Osteocyte (in vitro differentiated cells): ENCODE data around the gene METTL1. TPM values are rescaled to one million over a fixed set of nuclear protein-coding genes. Genes with fewer than 3 reads are reported as not detected.

Source experiments
- DNase-seq: peaks from one replicate; pipeline ENCODE4 v3.0.0; 2021; ENCODE audit warnings: mixed read lengths; ENCODE audit not compliant: unreplicated experiment; ENCODE audit errors: extremely low spot score
- H3K27ac Mint-ChIP-seq: one replicate; pipeline ENCODE4 v1.8.0; 2021; ENCODE audit warnings: mild to moderate bottlenecking, mixed read lengths; ENCODE audit not compliant: unreplicated experiment
- H3K27me3 Mint-ChIP-seq: one replicate; pipeline ENCODE4 v1.8.0; 2021; ENCODE audit warnings: mixed read lengths; ENCODE audit not compliant: unreplicated experiment
- H3K36me3 Mint-ChIP-seq: one replicate; pipeline ENCODE4 v1.8.0; 2021; ENCODE audit warnings: mixed read lengths; ENCODE audit not compliant: unreplicated experiment
- H3K4me1 Mint-ChIP-seq: one replicate; pipeline ENCODE4 v1.8.0; 2021; ENCODE audit warnings: mixed read lengths; ENCODE audit not compliant: unreplicated experiment
- H3K4me3 Mint-ChIP-seq: one replicate; pipeline ENCODE4 v1.8.0; 2021; ENCODE audit warnings: mild to moderate bottlenecking, moderate library complexity, mixed read lengths; ENCODE audit not compliant: unreplicated experiment
- H3K9me3 Mint-ChIP-seq: one replicate; pipeline ENCODE4 v1.8.0; 2021; ENCODE audit warnings: mixed read lengths; ENCODE audit not compliant: unreplicated experiment
- total RNA-seq: library from RNA; stranded (reverse); gene quantifications from 2 replicates; pipeline ENCODE4 v1.2.1, GENCODE V29; 2021
- TF ChIP-seq, protein P1 (sequence below): fragments of 200-600 bp; sonication (generic); IDR thresholded peaks from 2 replicates; pipeline ENCODE4 v1.5.0; 2021; ENCODE audit warnings: antibody characterized with exemption, mild to moderate bottlenecking, moderate library complexity

METTL1 gene
- total RNA-seq, 1 donor from 2014 or later = 23.9 TPM

DNA sequence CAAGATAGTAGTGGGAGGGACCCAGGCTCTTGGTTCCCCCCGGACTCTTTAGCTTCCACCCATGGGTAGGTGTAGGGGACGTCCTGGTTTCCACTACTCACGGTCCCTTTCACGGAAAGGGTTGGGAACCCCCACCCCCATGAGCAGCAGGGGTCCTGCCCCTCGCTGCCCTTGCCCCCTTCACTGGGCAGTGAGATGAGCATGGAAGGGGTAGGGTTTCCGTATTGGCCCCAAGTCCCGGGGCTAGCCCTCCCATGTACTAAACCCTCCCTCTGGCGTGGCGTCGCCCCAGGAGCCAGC, 46.1 kb downstream of the METTL1 start:
- Mint-ChIP-seq H3K36me3 (peaks cover 8% of the 10 kb centered on the region), H3K4me3 (peak overlapping the region; percentile 99), H3K4me1 (peaks cover 23% of the 10 kb centered on the region), H3K9me3 (no peaks in the 10 kb centered on the region), H3K27ac (peak overlapping the region; percentile 97), H3K27me3 (peaks cover 6% of the 10 kb centered on the region)
- no peak for DNase-seq
- TF ChIP-seq, protein P1, sequence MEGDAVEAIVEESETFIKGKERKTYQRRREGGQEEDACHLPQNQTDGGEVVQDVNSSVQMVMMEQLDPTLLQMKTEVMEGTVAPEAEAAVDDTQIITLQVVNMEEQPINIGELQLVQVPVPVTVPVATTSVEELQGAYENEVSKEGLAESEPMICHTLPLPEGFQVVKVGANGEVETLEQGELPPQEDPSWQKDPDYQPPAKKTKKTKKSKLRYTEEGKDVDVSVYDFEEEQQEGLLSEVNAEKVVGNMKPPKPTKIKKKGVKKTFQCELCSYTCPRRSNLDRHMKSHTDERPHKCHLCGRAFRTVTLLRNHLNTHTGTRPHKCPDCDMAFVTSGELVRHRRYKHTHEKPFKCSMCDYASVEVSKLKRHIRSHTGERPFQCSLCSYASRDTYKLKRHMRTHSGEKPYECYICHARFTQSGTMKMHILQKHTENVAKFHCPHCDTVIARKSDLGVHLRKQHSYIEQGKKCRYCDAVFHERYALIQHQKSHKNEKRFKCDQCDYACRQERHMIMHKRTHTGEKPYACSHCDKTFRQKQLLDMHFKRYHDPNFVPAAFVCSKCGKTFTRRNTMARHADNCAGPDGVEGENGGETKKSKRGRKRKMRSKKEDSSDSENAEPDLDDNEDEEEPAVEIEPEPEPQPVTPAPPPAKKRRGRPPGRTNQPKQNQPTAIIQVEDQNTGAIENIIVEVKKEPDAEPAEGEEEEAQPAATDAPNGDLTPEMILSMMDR = no peak

DNA sequence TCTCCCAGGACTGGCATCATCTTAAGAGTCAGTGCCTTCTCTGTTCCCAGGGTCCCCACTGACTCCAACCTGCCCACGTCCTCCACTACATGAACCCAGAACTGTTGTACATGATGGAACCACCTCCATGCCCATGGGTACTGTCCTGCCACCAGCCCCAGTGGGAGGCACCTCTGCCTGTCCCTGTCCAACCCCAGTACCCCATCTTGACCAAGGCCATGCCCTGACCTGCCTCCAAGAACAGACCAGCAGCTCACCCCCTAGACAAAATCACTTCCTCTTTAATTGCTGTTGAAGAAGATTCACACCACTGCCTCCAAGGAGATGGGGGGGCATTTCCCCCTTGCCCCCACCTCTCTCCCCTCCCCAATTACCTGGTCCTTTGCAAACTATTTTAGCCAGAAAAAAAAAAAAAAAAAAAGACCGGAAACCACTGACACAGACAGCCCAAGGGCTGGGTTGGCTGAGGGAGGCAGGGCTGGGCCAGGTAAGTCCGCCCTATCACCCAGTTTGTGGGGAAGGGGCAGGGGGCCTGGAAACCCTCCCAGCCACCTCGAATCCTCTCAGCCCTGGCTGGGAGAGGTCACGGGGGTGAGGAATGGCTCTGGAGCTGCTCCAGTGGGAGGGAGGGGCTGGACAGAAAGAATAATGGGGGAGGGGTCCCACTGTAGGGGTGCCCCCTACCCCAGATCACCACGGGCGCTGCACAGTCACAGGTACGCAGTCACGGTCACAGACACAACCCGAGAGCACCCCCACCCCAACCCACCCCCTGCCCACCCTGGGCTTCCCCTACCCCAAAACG, 46.8 kb downstream of the METTL1 start:
- H3K36me3 Mint-ChIP-seq = peaks cover 9% of the 10 kb centered on the region
- H3K27ac Mint-ChIP-seq = no peak overlapping the region
- peak; percentile 73 for DNase-seq
- TF ChIP-seq, protein P1 = no peak
- peaks cover 23% of the 10 kb centered on the region for H3K4me1 Mint-ChIP-seq
- H3K9me3 Mint-ChIP-seq = no peaks in the 10 kb centered on the region
- peaks cover 6% of the 10 kb centered on the region for H3K27me3 Mint-ChIP-seq
- peak overlapping the region; percentile 53 for H3K4me3 Mint-ChIP-seq

DNA sequence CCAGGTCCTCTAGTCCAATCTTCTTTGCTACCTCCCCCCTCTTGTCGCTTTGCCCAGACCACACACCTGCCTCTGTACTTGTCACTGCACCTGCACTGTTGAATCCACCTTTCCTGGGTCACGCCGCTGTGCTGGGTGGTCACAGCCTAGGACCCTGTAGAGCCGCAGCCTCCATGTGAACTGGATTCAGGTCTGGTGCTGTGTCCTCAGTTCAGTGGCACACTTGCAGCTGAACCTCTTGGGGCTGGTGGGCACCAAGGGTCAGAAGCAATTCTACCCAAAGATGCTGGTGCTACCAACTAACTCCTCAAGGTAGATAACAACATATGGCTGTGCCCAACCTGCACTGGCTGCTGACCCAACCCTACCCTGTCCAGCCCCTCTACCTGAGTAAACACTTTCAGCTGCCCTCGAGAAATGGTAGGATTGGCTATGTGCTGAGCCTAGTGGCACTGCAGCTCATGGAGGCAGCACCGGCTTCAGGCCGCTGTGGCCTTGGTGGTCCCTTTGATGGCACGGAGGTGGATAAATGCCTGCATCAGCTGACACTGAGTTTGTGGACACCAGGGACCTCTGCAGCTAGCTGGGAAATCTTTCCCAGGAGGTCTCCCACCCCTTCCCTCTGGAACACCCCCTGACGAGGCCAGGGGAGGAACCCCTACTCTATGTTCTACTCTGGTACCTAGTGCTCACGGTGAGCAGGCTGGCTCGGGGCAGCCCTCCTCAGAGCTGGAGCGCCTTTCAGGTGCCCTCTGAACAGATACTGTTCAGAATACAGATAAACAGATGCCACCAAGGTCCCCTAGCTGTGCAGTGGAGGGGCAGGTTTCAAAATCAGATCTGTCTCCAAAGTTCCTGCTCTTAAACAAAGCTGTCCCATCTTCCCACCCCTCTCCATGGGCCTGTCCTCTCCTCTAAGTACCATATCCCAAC, 47.6 kb downstream of the METTL1 start:
- peak; percentile 75 for DNase-seq
- Mint-ChIP-seq H3K27me3 (peaks cover 6% of the 10 kb centered on the region), H3K4me3 (no peak overlapping the region)

DNA sequence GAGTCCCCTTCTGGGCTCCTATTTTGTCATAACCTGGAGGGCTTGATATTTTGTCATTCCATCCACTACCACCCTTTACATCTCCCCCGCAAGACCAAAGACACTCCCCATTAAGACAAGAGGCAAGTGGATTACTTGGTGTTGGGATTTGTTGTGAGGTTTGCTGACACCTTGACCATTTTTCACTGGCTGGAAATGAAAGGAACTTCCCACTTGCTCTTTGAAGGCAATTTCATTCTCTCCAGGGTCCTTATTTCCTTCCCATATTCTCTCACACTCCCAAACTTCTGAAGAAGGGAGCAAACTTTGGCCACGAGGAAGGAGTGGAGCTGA, 48.3 kb downstream of the METTL1 start:
- TF ChIP-seq, protein P1 = no peak
- no peak for DNase-seq
- no peaks in the 10 kb centered on the region for H3K9me3 Mint-ChIP-seq
- no peak overlapping the region for H3K4me3 Mint-ChIP-seq
- H3K4me1 Mint-ChIP-seq = peaks cover 23% of the 10 kb centered on the region
- H3K27me3 Mint-ChIP-seq = peaks cover 6% of the 10 kb centered on the region
- peaks cover 22% of the 10 kb centered on the region for H3K36me3 Mint-ChIP-seq
- no peak overlapping the region for H3K27ac Mint-ChIP-seq

More for the DNA sequence above, 47.6 kb downstream of the METTL1 start:
- no peaks in the 10 kb centered on the region for H3K9me3 Mint-ChIP-seq
- no peak overlapping the region for H3K27ac Mint-ChIP-seq
- peaks cover 23% of the 10 kb centered on the region for H3K4me1 Mint-ChIP-seq
- peaks cover 16% of the 10 kb centered on the region for H3K36me3 Mint-ChIP-seq
- TF ChIP-seq, protein P1 = no peak
